G401.6 (cell line): ENCODE data around the gene KMT5B.

Source experiments
- FAIRE-seq: peaks from 2 replicates; lab custom pipeline; 2012; peaks lifted over from hg19 to GRCh38; lab: Jason Lieb, UNC

KMT5B gene

GRCh38 chr11:68179847-68180246, 33.2 kb downstream of the KMT5B start:
- FAIRE-seq = no peak

- no peak for FAIRE-seq
Measured at GRCh38 chr11:68177877-68178276, 35.2 kb downstream of the KMT5B start.

GRCh38 chr11:68173926-68174325, 39.2 kb downstream of the KMT5B start:
- no peak for FAIRE-seq

GRCh38 chr11:68169442-68169841, 43.7 kb downstream of the KMT5B start:
- no peak for FAIRE-seq

- no peak for FAIRE-seq
Measured at GRCh38 chr11:68168694-68169093, 44.4 kb downstream of the KMT5B start.

GRCh38 chr11:68167474-68167873, 45.6 kb downstream of the KMT5B start:
- FAIRE-seq = no peak

- no peak for FAIRE-seq
Measured at GRCh38 chr11:68166969-68167368, 46.1 kb downstream of the KMT5B start.

- no peak for FAIRE-seq
Measured at GRCh38 chr11:68165601-68166000, 47.5 kb downstream of the KMT5B start.

- no peak for FAIRE-seq
Measured at GRCh38 chr11:68164437-68164836, 48.7 kb downstream of the KMT5B start.

- FAIRE-seq = no peak
Measured at GRCh38 chr11:68163691-68164090, 49.4 kb downstream of the KMT5B start.

GRCh38 chr11:68160100-68160695, 52.9 kb downstream of the KMT5B start:
- FAIRE-seq = no peak

- FAIRE-seq = no peak
Measured at GRCh38 chr11:68159665-68160064, 53.4 kb downstream of the KMT5B start.

GRCh38 chr11:68159161-68159560, 53.9 kb downstream of the KMT5B start:
- FAIRE-seq = no peak

GRCh38 chr11:68158580-68158979, 54.5 kb downstream of the KMT5B start:
- no peak for FAIRE-seq

- FAIRE-seq = no peak
Measured at GRCh38 chr11:68153742-68154141, 59.4 kb downstream of the KMT5B start.

- FAIRE-seq = no peak
Measured at GRCh38 chr11:68150037-68150436, 63.1 kb downstream of the KMT5B start.

- no peak for FAIRE-seq
Measured at GRCh38 chr11:68149417-68149816, 63.7 kb downstream of the KMT5B start.

- no peak for FAIRE-seq
Measured at GRCh38 chr11:68148879-68149278, 64.2 kb downstream of the KMT5B start.

GRCh38 chr11:68148071-68148805, 64.9 kb downstream of the KMT5B start:
- FAIRE-seq = no peak

GRCh38 chr11:68146704-68147474, 66.2 kb downstream of the KMT5B start:
- FAIRE-seq = no peak

GRCh38 chr11:68146010-68146540, 67.0 kb downstream of the KMT5B start:
- no peak for FAIRE-seq

- FAIRE-seq = no peak
Measured at GRCh38 chr11:68145120-68145866, 67.8 kb downstream of the KMT5B start.
